DND-41 (cell line): ENCODE results near the gene ECI1.

Experiments
- ATAC-seq: fragments of 200-7000 bp; cut with Tn5 transposase; 3 replicates; pipeline ENCODE4 v1.9.1; 2021; ENCODE audit warnings: low read depth; ENCODE audit not compliant: insufficient read depth
- DNase-seq: peaks from one replicate; pipeline ENCODE4 v3.0.0-alpha.2; 2020
- H2AFZ ChIP-seq: 2 replicates; pipeline ENCODE4 v1.6.0; 2012; ENCODE audit warnings: low read depth, low read length
- H3K27ac ChIP-seq: 2 replicates; pipeline ENCODE4 v1.5.1; 2012; ENCODE audit warnings: low read length, inconsistent platforms
- H3K27me3 ChIP-seq: fragments of 200-600 bp; sonication (generic); 2 replicates; pipeline ENCODE4 v1.6.0; 2012; ENCODE audit warnings: low read length, mild to moderate bottlenecking, inconsistent platforms; ENCODE audit not compliant: insufficient read depth, poor library complexity
- H3K36me3 ChIP-seq: 2 replicates; pipeline ENCODE4 v1.5.1; 2012; ENCODE audit warnings: low read length, inconsistent platforms; ENCODE audit not compliant: insufficient read depth
- H3K4me1 ChIP-seq: 2 replicates; pipeline ENCODE4 v1.5.1; 2012; ENCODE audit warnings: mild to moderate bottlenecking, low read length; ENCODE audit not compliant: insufficient read depth
- H3K4me2 ChIP-seq: 2 replicates; pipeline ENCODE4 v1.6.0; 2012; ENCODE audit warnings: mild to moderate bottlenecking, moderate library complexity, low read length, inconsistent platforms; ENCODE audit not compliant: insufficient read depth
- H3K4me3 ChIP-seq, 2 experiments: fragments of 200-600 bp in 1 of 2; shearing (Covaris generic) in 1 of 2; 2 replicates each; pipeline ENCODE4 v1.5.1; 2012 to 2016; ENCODE audit warnings: inconsistent platforms in 2 of 2, low read length in 2 of 2, mild to moderate bottlenecking in 2 of 2, low read depth in 1 of 2, moderate library complexity in 1 of 2
- H3K79me2 ChIP-seq: 2 replicates; pipeline ENCODE4 v1.6.0; 2012; ENCODE audit warnings: low read length, inconsistent platforms; ENCODE audit not compliant: insufficient read depth
- H3K9ac ChIP-seq: 2 replicates; pipeline ENCODE4 v1.6.0; 2012; ENCODE audit warnings: low read depth, mild to moderate bottlenecking, inconsistent platforms, low read length, moderate library complexity
- H3K9me3 ChIP-seq: 2 replicates; pipeline ENCODE4 v1.5.1; 2012; ENCODE audit warnings: low read length, moderate library complexity, mild to moderate bottlenecking, inconsistent platforms; ENCODE audit not compliant: insufficient read depth, severe bottlenecking
- H4K20me1 ChIP-seq: 2 replicates; pipeline ENCODE4 v1.6.0; 2012; ENCODE audit warnings: low read length; ENCODE audit not compliant: insufficient read depth
- CTCF ChIP-seq: IDR thresholded peaks from 2 replicates; pipeline ENCODE4 v1.5.1; 2012; ENCODE audit warnings: borderline replicate concordance, low read length, moderate library complexity, mild to moderate bottlenecking; ENCODE audit not compliant: poor library complexity, severe bottlenecking; ENCODE audit errors: extremely low read depth
- EZH2 ChIP-seq: IDR thresholded peaks from 3 replicates; pipeline ENCODE4 v1.6.1; 2012; ENCODE audit warnings: borderline replicate concordance, low read depth, mild to moderate bottlenecking, moderate library complexity, low read length, inconsistent platforms; ENCODE audit not compliant: severe bottlenecking

Gene ECI1

GRCh38 chr16:2200313-2200712 is 51.1 kb downstream of the ECI1 start:
- Histone ChIP-seq H3K9me3 (no peaks in the 10 kb centered on the region), H3K4me2 (no peak overlapping the region), H3K79me2 (0 out of 2 replicates have a peak, but pooled peaks cover 3% of the 10 kb centered on the region), H3K27me3 (peaks cover 32% of the 10 kb centered on the region), H4K20me1 (peaks cover 4% of the 10 kb centered on the region), H2AFZ (no peak overlapping the region), H3K36me3 (no peaks in the 10 kb centered on the region), H3K27ac (no peak overlapping the region), H3K4me1 (peaks cover 18% of the 10 kb centered on the region), H3K9ac (no peak overlapping the region), H3K4me3 (no peak overlapping the region)
- DNase-seq, result no peak
- TF ChIP-seq EZH2 (no peak), CTCF (no peak)
- no peak for ATAC-seq

GRCh38 chr16:2199621-2200139 is 51.7 kb downstream of the ECI1 start:
- DNase-seq, result no peak

DNA sequence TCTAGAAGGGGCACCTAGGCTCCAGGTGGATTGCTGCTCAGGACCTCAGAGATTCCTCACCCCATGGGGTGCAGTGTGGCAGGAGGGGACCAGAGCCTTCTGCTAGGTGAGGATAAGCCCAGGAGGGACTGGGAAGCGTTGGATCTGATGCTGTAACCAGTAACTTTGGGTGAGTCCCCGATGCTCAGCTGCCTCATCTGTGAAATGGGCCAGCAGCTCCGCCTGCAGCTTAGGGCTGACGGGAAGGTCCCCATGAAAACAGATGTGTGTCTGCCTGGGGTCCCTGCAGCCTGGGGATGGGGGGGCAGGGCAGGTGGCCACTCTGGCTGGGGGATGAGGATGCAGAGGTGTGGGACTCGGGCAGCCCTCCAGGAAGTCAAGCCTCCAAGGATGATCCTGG is 52.3 kb downstream of the ECI1 start:
- Histone ChIP-seq H3K4me1 (peaks cover 12% of the 10 kb centered on the region), H3K4me2 (no peak overlapping the region), H3K9ac (no peak overlapping the region), H3K27me3 (peaks cover 44% of the 10 kb centered on the region), H3K79me2 (no peaks in the 10 kb centered on the region), H2AFZ (no peak overlapping the region), H3K36me3 (no peaks in the 10 kb centered on the region), H3K9me3 (no peaks in the 10 kb centered on the region), H4K20me1 (peaks cover 11% of the 10 kb centered on the region), H3K27ac (no peak overlapping the region), H3K4me3 (no peak overlapping the region)
- DNase-seq (no peak), ATAC-seq (no peak)
- TF ChIP-seq EZH2, result no peak

More at GRCh38 chr16:2199621-2200139, 51.7 kb downstream of the ECI1 start:
- TF ChIP-seq EZH2 (no peak), CTCF (no peak)
- Histone ChIP-seq H3K27me3 (peaks cover 39% of the 10 kb centered on the region), H2AFZ (no peak overlapping the region), H4K20me1 (peaks cover 10% of the 10 kb centered on the region), H3K9me3 (no peaks in the 10 kb centered on the region), H3K36me3 (no peaks in the 10 kb centered on the region), H3K4me2 (no peak overlapping the region), H3K27ac (no peak overlapping the region), H3K4me3 (no peak overlapping the region), H3K79me2 (0 out of 2 replicates have a peak, but pooled peaks cover 2% of the 10 kb centered on the region), H3K4me1 (peaks cover 18% of the 10 kb centered on the region), H3K9ac (no peak overlapping the region)
- no peak for ATAC-seq

DNA sequence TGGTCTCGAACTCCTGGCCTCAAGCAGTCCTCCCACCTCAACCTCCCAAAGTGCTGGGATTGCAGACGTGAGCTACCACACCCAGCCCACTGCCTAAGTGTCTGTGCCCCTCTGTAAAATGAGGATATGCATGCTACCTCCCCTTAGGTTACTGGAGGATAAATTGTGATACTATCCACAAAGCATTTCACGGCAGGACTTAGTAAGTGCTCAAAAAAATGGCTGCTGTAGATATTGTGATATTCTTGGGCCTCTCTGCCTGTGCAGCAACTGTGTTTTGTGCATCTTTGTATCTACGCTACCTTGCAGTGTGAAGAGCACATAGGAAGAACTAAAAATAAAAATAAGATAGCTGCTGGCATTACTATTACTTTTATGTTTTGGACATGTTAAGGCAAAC is 53.1 kb downstream of the ECI1 start:
- no peak overlapping the region for H2AFZ ChIP-seq
- no peaks in the 10 kb centered on the region for H3K9me3 ChIP-seq
- H3K4me3 ChIP-seq, result no peak overlapping the region
- no peak for DNase-seq
- peaks cover 49% of the 10 kb centered on the region for H3K27me3 ChIP-seq
- ATAC-seq, result no peak
- H3K79me2 ChIP-seq, result no peaks in the 10 kb centered on the region
- H3K4me1 ChIP-seq, result peaks cover 12% of the 10 kb centered on the region
- H3K4me2 ChIP-seq, result no peak overlapping the region
- H4K20me1 ChIP-seq, result peaks cover 15% of the 10 kb centered on the region
- H3K9ac ChIP-seq, result no peak overlapping the region
- no peak overlapping the region for H3K27ac ChIP-seq
- TF ChIP-seq EZH2 (no peak), CTCF (no peak)
- no peaks in the 10 kb centered on the region for H3K36me3 ChIP-seq
